Colonic mucosa (tissue), 4 donors: Measurements from ENCODE around the gene GALNT5. TPM values are rescaled to one million over a fixed set of nuclear protein-coding genes. Genes with fewer than 3 reads are reported as not detected.
"Not testable (repeated sequence)": the region's sequence is repeated elsewhere in the genome, so short reads cannot be mapped to it uniquely, and the experiment has no call there.

Experiments used
- DNase-seq: peaks from one replicate; pipeline ENCODE4 v3.0.0-alpha.2; 2020
- H3K27ac ChIP-seq: fragments of 200-600 bp; one replicate; pipeline ENCODE4 v1.8.0; 2021
- H3K27me3 ChIP-seq: fragments of 200-600 bp; one replicate; pipeline ENCODE4 v1.8.0; 2021
- H3K36me3 ChIP-seq: fragments of 200-600 bp; one replicate; pipeline ENCODE4 v1.8.0; 2021
- H3K4me1 ChIP-seq: fragments of 200-600 bp; one replicate; pipeline ENCODE4 v1.8.0; 2021; ENCODE audit warnings: mild to moderate bottlenecking
- H3K4me3 ChIP-seq: fragments of 200-600 bp; one replicate; pipeline ENCODE4 v1.8.0; 2021
- H3K9ac ChIP-seq, 2 donors: one replicate each; pipeline ENCODE4 v1.7.0; 2013; ENCODE audit warnings: control low read depth in 2 of 2, low read depth in 2 of 2, low read length in 2 of 2
- H3K9me3 ChIP-seq: fragments of 200-600 bp; one replicate; pipeline ENCODE4 v1.8.0; 2021
- intact Hi-C: fragments of 100-400 bp; cut with DNase I; formaldehyde crosslinking; loops from one replicate; pipeline ENCODE4 v1.14.1; 2022
- total RNA-seq, 2 donors: library from RNA; stranded (reverse); fragmentation: NEBNext Ultra II Directional in 1 of 2; extraction: Animal tissue kit (Norgen Biotek cat#: 25700) in 1 of 2; gene quantifications; one replicate each; pipeline ENCODE4 v1.2.1, GENCODE V29; 2021
- TF ChIP-seq, protein P1 (sequence below): fragments of 200-600 bp; IDR thresholded peaks from one replicate; pipeline ENCODE4 v1.8.0; 2022; ENCODE audit warnings: antibody characterized with exemption, mild to moderate bottlenecking
- donor health status: healthy.
- donor health status: DM: no; HTN: no; CAD: no.
- donor health status: DM: no; HTN: no; CAD: no.

GALNT5 gene
- total RNA-seq, 2 donors from 2014 or later = 52.4 to 56.3 TPM

DNA sequence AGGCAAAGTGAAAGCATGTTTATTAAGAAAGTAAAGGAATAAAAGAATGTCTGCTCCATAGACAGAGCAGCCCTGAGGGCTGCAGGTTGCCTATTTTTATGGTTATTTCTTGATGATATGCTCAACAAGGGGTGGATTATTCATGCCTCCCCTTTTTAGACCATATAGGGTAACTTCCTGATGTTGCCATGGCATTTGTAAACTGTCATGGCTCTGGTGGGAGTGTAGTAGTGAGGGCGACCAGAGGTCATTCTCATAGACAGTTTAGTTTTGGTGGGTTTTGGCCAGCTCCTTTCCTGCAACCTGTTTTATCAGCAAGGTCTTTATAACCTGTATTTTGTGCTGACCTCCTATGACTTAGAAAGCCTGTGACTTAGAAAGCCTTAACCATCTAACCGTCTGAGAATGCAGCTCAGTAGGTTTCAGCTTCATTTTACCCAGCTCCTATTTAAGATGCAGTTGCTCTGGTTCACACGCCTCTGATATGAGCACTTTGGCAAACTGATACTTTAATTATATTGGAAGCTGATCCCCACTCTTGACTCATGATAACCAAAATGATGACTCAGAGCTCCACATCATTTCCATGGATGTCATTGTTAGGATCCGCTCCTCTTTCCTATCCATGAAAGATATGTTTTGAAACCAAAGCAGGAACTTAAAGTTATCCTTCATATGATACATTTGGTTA is 82.6 kb downstream of the GALNT5 start:
- intact Hi-C loops = loop anchor here (5.0 kb wide), 1 partner anchor 152 kb away; no protein-coding TSS in a partner anchor
- H3K9ac ChIP-seq = no peak overlapping the region
- H3K36me3 ChIP-seq = no peaks in the 10 kb centered on the region
- TF ChIP-seq, protein P1, sequence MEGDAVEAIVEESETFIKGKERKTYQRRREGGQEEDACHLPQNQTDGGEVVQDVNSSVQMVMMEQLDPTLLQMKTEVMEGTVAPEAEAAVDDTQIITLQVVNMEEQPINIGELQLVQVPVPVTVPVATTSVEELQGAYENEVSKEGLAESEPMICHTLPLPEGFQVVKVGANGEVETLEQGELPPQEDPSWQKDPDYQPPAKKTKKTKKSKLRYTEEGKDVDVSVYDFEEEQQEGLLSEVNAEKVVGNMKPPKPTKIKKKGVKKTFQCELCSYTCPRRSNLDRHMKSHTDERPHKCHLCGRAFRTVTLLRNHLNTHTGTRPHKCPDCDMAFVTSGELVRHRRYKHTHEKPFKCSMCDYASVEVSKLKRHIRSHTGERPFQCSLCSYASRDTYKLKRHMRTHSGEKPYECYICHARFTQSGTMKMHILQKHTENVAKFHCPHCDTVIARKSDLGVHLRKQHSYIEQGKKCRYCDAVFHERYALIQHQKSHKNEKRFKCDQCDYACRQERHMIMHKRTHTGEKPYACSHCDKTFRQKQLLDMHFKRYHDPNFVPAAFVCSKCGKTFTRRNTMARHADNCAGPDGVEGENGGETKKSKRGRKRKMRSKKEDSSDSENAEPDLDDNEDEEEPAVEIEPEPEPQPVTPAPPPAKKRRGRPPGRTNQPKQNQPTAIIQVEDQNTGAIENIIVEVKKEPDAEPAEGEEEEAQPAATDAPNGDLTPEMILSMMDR = no peak
- no peak overlapping the region for H3K27ac ChIP-seq
- no peak overlapping the region for H3K4me3 ChIP-seq
- no peak for DNase-seq
- H3K9me3 ChIP-seq = no peaks in the 10 kb centered on the region
- no peaks in the 10 kb centered on the region for H3K4me1 ChIP-seq
- H3K27me3 ChIP-seq = no peaks in the 10 kb centered on the region

DNA sequence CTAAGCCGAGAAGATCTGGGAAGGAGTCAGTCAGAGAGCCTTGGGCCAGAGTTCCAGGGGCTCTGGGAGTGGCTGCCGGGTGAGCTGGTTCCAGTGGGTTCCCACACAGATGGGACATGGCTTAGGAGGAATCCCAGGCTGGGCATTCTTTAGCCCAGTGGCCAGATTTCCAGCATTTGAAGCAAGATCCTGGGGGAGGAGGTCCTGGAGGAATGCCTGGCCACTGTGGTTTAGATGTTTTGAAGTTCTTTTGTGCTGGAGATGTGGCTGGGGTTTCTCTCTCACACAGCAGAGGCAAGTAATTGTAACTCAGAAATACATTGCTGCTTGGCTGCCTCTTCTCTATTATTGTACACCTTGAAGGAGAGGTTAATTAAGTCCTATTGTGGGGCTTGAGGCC is 83.9 kb downstream of the GALNT5 start:
- DNase-seq, H3K4me3 ChIP-seq, H3K9me3 ChIP-seq, H3K36me3 ChIP-seq, intact Hi-C loops, H3K9ac ChIP-seq, H3K27me3 ChIP-seq, H3K4me1 ChIP-seq, H3K27ac ChIP-seq: not testable (repeated sequence)

DNA sequence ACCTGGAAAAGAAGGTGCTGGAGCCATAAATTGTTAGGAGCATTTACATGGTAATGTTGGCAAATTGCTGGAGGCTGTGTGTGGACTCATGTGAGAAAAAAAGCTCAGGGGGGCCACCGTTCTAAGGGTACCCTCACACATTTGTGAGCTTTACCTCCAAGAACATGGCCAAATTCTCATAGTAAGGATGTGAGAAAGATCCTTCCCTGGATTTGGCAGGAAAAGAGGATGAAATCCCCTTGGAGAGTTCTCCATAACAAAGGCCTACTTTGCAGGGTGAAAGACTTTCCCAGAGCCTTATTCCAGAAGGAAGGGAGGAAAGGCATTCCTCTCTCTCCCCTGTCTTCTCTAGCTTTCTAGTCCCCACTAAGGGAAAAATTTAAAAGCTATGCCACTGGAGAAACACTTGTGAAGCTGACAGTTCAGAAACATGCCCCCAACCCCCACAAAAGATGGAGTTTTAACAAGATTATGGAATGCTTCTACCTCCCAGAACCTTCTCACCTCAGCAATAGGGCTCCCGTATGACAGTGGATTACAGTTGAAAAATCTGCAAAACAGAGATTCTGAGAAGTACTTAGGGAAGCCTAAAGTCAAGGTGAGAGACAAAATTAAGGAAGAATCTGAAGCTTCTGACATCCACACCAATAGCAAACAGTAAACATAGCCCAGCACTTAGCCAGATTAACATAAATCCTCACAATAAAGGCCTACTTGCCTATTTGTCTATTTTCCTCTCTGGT is 88.3 kb downstream of the GALNT5 start:
- no peaks in the 10 kb centered on the region for H3K27me3 ChIP-seq
- intact Hi-C loops = no loop called here
- DNase-seq = no peak
- H3K9ac ChIP-seq = no peak overlapping the region
- H3K27ac ChIP-seq = no peak overlapping the region
- TF ChIP-seq, protein P1 = no peak
- H3K4me1 ChIP-seq = no peaks in the 10 kb centered on the region
- H3K4me3 ChIP-seq = no peak overlapping the region
- H3K36me3 ChIP-seq = no peaks in the 10 kb centered on the region
- no peaks in the 10 kb centered on the region for H3K9me3 ChIP-seq

DNA sequence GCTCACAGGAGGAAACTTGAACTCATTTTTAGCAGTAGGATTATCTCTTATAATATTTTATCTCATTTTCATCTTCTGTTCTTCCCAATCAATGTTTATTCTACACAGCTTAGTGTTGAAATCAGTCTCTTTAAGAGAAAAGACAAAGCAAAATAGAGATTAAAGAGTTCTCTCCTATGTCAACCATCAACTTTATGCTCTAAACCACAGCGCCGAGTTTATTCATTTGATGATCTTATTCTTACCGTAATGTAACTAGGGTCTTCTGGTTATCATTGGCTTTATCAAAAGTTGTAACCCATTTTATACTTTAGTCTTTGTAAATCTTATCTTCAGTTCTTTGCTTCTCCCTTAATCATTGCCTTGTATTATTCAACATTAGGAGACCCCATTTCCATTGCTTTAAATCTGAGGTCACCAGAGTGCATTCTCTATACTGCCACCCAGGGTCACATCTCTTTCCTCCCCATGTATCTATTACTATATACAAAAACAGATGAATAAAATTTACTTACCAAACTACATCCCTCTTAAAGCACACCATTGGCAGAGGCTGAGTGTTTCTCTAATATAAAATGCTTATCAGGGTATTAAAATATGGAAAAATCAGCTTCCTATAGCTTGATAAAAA is 90.9 kb downstream of the GALNT5 start:
- Histone ChIP-seq H3K36me3 (no peaks in the 10 kb centered on the region), H3K9me3 (no peaks in the 10 kb centered on the region), H3K4me3 (no peak overlapping the region), H3K4me1 (no peaks in the 10 kb centered on the region), H3K27ac (no peak overlapping the region), H3K27me3 (no peaks in the 10 kb centered on the region), H3K9ac (no peak overlapping the region)
- intact Hi-C loops = no loop called here
- TF ChIP-seq, protein P1 = no peak
- no peak for DNase-seq

DNA sequence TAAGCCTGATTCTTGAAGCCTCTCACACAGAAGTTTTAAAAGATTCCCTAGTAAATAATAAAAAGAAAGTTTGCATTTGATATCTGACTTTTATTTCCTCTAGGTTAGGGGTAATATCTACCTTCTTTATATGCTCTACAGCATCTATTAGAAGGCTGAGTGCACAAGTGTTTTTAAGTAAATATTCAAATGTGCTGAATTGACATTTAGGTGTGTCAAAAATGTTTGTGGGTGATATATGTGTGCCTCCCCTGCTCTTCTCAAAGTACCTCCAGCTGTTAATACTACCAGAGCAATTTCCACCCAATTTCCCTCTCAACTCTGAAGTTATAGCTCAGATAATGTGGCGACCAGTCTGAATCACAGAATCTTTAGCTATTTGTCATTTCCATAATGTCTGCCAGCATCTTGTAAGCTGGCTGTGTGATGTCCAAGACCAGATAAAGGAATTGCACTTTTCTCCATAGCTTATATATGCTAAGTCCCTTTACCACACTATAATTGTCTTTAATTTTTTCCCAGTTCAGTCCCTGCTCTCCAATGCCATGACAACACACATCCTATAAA is 92.5 kb downstream of the GALNT5 start:
- DNase-seq = no peak
- TF ChIP-seq, protein P1 = no peak
- H3K9ac ChIP-seq = no peak overlapping the region
- intact Hi-C loops = no loop called here
- no peaks in the 10 kb centered on the region for H3K27me3 ChIP-seq
- H3K27ac ChIP-seq = no peak overlapping the region
- H3K4me3 ChIP-seq = no peak overlapping the region
- H3K9me3 ChIP-seq = no peaks in the 10 kb centered on the region
- no peaks in the 10 kb centered on the region for H3K4me1 ChIP-seq
- H3K36me3 ChIP-seq = no peaks in the 10 kb centered on the region
